ENCODE data around the gene MAST3. TPM values are rescaled to one million over a fixed set of nuclear protein-coding genes. Genes with fewer than 3 reads are reported as not detected.

Gene MAST3
- total RNA-seq, 1 donor from 2014 or later: 5.6 TPM

- peak; percentile 42 for DNase-seq
Observed at GRCh38 chr19:18194554-18195238, 97.1 kb downstream of the MAST3 start.

GRCh38 chr19:18196511-18196845 lies 98.9 kb downstream of the MAST3 start:
- ATAC-seq (no peak), DNase-seq (no peak)
- intact Hi-C loops (cut with micrococcal nuclease): no loop called here

More at GRCh38 chr19:18194554-18195238, 97.1 kb downstream of the MAST3 start:
- intact Hi-C loops (cut with micrococcal nuclease): no loop called here
- ATAC-seq: no peak

- no peak for DNase-seq
- intact Hi-C loops (cut with micrococcal nuclease): no loop called here
- no peak for ATAC-seq
Observed at GRCh38 chr19:18197306-18197705, 99.7 kb downstream of the MAST3 start.

- intact Hi-C loops (cut with micrococcal nuclease): no loop called here
- ATAC-seq: no peak
- no peak for DNase-seq
Observed at GRCh38 chr19:18197941-18198340, 100.4 kb downstream of the MAST3 start.

- DNase-seq: no peak
- ATAC-seq: no peak
- intact Hi-C loops (cut with micrococcal nuclease): no loop called here
Observed at GRCh38 chr19:18198374-18198773, 100.8 kb downstream of the MAST3 start.

Other genes with a start within 250 kb of the MAST3 start
- 1.5 TPM for gene JAK3, start 249.8 kb upstream of the MAST3 start, total RNA-seq
- 720 TPM for gene RPL18A, start 237.9 kb upstream of the MAST3 start, total RNA-seq
- gene SLC5A5, start 225.8 kb upstream of the MAST3 start, total RNA-seq: not detected
- 83.9 TPM for gene CCDC124, start 164.8 kb upstream of the MAST3 start, total RNA-seq
- not detected for gene KCNN1, start 130.7 kb upstream of the MAST3 start, total RNA-seq
- gene ARRDC2, start 89.6 kb upstream of the MAST3 start, total RNA-seq: 17.9 TPM
- 0.94 TPM for gene IL12RB1, start 10.8 kb upstream of the MAST3 start, total RNA-seq
- 29.6 TPM for gene PIK3R2, start 55.4 kb downstream of the MAST3 start, total RNA-seq
- gene IFI30, start 76.0 kb downstream of the MAST3 start, total RNA-seq: 20.6 TPM
- 9.0 TPM for gene MPV17L2, start 95.4 kb downstream of the MAST3 start, total RNA-seq
- gene RAB3A, start 106.3 kb downstream of the MAST3 start, total RNA-seq: 35.5 TPM
- gene PDE4C, start 128.7 kb downstream of the MAST3 start, total RNA-seq: 1.2 TPM
- 0.57 TPM for gene IQCN, start 176.7 kb downstream of the MAST3 start, total RNA-seq
- gene JUND, start 183.8 kb downstream of the MAST3 start, total RNA-seq: 89.2 TPM
- gene LSM4, start 225.3 kb downstream of the MAST3 start, total RNA-seq: 98.0 TPM
- 41.2 TPM for gene PGPEP1, start 242.8 kb downstream of the MAST3 start, total RNA-seq